Parathyroid adenoma (tissue), 2 donors: ENCODE measurements around the gene TMEM134.
A peak's percentile ranks its signal among the peaks of the same experiment; 100 is the strongest.
"Not testable (repeated sequence)": the region's sequence is repeated elsewhere in the genome, so short reads cannot be mapped to it uniquely, and the experiment has no call there.

Source experiments
- H2AFZ ChIP-seq: fragments of 300-600 bp; sonication (generic); one replicate; pipeline ENCODE4 v1.7.0; 2017; ENCODE audit warnings: antibody characterized with exemption, mild to moderate bottlenecking
- H3K27ac ChIP-seq: fragments of 300-600 bp; sonication (generic); one replicate; pipeline ENCODE4 v1.7.0; 2017
- H3K27me3 ChIP-seq: fragments of 300-600 bp; sonication (generic); one replicate; pipeline ENCODE4 v1.7.0; 2017; ENCODE audit warnings: low read length; ENCODE audit not compliant: control insufficient read depth, insufficient read depth
- H3K36me3 ChIP-seq: fragments of 300-600 bp; sonication (generic); one replicate; pipeline ENCODE4 v1.7.0; 2017; ENCODE audit warnings: low read length; ENCODE audit not compliant: control insufficient read depth, insufficient read depth
- H3K4me1 ChIP-seq: fragments of 300-600 bp; sonication (generic); one replicate; pipeline ENCODE4 v1.7.0; 2017; ENCODE audit warnings: control low read depth
- H3K4me2 ChIP-seq: fragments of 300-600 bp; sonication (generic); one replicate; pipeline ENCODE4 v1.7.0; 2017; ENCODE audit warnings: low read length
- H3K4me3 ChIP-seq: fragments of 300-600 bp; sonication (generic); one replicate; pipeline ENCODE4 v1.7.0; 2017; ENCODE audit warnings: low read depth, low read length
- H3K79me2 ChIP-seq: fragments of 300-600 bp; sonication (generic); one replicate; pipeline ENCODE4 v1.7.0; 2017; ENCODE audit warnings: control low read depth
- H3K9ac ChIP-seq: fragments of 300-600 bp; sonication (generic); one replicate; pipeline ENCODE4 v1.7.0; 2017; ENCODE audit warnings: mild to moderate bottlenecking
- H3K9me3 ChIP-seq: fragments of 300-600 bp; sonication (generic); one replicate; pipeline ENCODE4 v1.7.0; 2017; ENCODE audit warnings: low read length; ENCODE audit not compliant: control insufficient read depth
- TF ChIP-seq, protein P1 (sequence below): fragments of 300-600 bp; sonication (generic); IDR thresholded peaks from one replicate; pipeline ENCODE4 v1.7.0; 2017; ENCODE audit warnings: antibody characterized with exemption, mild to moderate bottlenecking
- donor health status: primary hyperparathyroidism.

TMEM134 gene

DNA sequence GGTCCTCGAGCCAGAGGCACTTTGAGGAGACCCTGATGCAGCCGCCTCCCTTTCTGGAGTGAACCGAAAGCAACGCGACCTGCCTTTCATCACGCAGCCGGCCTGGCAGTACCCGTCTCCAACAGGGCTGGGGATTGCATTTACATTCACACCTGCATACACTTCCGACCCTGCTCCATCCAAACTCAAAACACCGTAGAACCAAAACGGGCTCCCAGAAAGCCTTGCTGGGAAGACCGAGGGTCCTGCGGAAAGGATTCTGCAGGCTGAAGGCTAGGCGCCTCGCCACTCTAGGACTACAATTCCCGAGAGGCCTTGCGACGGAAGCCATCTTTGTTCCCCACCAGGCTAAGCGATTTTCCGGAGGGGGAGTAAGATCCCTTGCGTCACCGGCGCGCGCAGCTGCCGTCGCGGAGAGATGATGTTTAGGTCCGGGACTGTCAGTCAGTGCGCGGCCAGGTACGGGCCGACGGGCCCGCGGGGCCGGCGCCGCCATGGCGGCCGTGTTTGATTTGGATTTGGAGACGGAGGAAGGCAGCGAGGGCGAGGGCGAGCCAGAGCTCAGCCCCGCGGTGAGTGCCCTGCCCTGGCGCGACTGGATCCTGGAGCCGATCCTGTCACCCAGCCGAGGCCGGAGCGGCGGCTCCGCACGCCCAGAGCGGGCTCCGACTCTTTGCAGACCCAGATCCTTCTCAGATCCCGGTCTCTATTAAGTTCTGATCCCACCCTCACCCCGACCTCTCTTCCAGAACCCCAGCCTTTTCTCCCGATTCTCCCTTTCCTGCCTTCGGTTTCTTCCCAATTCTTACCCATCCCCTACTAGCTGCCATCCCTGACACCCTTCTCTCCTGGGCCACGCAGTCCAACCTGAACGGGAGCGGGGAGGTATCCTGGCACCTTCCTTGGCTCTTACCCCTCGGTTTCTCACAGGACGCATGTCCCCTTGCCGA lies 40.7 kb downstream of the TMEM134 start, which contains the start of gene RPS6KB2:
Gene RPS6KB2, plus strand, starts transcription at position 443 of the 950 bp plus-strand sequence. Its CDS starts 52 bp downstream, at position 495.
- H3K36me3 ChIP-seq = no peaks in the 10 kb centered on the region
- peak within 1 kb of the TSS; percentile 94 for H3K4me2 ChIP-seq
- no peaks in the 10 kb centered on the region for H3K4me1 ChIP-seq
- TF ChIP-seq, protein P1, sequence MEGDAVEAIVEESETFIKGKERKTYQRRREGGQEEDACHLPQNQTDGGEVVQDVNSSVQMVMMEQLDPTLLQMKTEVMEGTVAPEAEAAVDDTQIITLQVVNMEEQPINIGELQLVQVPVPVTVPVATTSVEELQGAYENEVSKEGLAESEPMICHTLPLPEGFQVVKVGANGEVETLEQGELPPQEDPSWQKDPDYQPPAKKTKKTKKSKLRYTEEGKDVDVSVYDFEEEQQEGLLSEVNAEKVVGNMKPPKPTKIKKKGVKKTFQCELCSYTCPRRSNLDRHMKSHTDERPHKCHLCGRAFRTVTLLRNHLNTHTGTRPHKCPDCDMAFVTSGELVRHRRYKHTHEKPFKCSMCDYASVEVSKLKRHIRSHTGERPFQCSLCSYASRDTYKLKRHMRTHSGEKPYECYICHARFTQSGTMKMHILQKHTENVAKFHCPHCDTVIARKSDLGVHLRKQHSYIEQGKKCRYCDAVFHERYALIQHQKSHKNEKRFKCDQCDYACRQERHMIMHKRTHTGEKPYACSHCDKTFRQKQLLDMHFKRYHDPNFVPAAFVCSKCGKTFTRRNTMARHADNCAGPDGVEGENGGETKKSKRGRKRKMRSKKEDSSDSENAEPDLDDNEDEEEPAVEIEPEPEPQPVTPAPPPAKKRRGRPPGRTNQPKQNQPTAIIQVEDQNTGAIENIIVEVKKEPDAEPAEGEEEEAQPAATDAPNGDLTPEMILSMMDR = no peak
- H3K79me2 ChIP-seq = peaks cover 10% of the 10 kb centered on the region
- H3K9ac ChIP-seq = peak within 1 kb of the TSS; percentile 59
- H3K27ac ChIP-seq = peak within 1 kb of the TSS; percentile 71
- H2AFZ ChIP-seq = peak within 1 kb of the TSS; percentile 92
- H3K4me3 ChIP-seq = peak within 1 kb of the TSS; percentile 64
- H3K27me3 ChIP-seq = no peaks in the 10 kb centered on the region
- no peaks in the 10 kb centered on the region for H3K9me3 ChIP-seq

DNA sequence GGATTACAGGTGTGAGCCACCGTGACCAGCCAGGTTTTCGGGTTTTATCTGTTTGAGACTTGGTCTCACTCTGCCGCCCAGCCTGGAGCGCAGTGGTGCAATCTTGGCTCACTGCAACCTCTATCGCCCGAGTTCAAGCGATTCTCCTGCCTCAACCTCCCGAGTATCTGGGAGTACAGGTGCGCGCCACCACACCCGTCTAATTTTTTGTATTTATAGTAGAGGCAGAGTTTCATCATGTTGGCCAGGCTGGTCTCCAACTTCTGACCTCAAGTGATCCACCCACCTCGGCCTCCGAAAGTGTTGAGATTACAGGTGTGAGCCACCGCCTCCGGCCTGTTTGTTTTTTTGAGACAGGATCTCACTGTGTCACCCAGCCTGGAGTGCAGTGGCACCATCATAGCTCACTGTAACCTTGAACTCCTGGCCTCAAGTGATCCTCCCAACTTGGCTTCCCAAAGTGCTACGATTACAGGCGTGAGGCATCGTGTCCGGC lies 41.6 kb downstream of the TMEM134 start:
- H2AFZ ChIP-seq = peak overlapping the region; percentile 92
- H3K9ac ChIP-seq, H3K36me3 ChIP-seq, H3K27ac ChIP-seq, H3K79me2 ChIP-seq, H3K27me3 ChIP-seq, H3K9me3 ChIP-seq, H3K4me1 ChIP-seq: not testable (repeated sequence)
- H3K4me3 ChIP-seq = peak overlapping the region; percentile 64
- peak overlapping the region; percentile 79 for H3K4me2 ChIP-seq

DNA sequence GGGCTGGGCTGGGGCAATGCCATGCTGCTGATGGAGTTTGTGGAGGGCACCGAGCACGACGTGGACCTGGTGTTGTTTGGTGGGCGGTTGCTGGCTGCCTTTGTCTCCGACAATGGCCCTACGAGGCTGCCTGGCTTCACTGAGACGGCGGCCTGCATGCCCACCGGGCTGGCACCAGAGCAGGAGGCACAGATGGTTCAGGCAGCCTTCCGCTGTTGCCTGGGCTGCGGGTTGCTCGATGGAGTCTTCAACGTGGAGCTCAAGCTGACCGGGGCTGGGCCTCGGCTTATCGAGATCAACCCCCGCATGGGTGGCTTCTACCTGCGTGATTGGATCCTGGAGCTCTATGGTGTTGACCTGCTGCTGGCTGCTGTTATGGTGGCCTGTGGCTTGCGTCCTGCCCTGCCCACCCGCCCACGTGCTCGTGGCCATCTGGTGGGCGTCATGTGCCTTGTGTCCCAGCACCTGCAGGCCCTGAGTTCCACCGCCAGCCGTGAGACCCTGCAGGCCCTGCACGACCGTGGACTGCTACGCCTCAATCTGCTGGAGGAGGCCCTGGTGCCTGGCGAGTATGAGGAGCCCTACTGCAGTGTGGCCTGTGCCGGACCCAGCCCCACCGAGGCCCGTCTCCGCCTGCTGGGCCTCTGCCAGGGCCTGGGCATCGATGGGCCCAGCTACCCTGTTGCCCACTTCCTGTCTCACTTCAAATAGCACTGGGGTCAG lies 45.0 kb downstream of the TMEM134 start:
- H3K9me3 ChIP-seq = no peaks in the 10 kb centered on the region
- H3K4me3 ChIP-seq = no peak overlapping the region
- no peaks in the 10 kb centered on the region for H3K36me3 ChIP-seq
- no peak overlapping the region for H3K27ac ChIP-seq
- TF ChIP-seq, protein P1 = no peak
- H3K4me1 ChIP-seq = peaks cover 12% of the 10 kb centered on the region
- no peak overlapping the region for H3K9ac ChIP-seq
- H3K27me3 ChIP-seq = no peaks in the 10 kb centered on the region
- no peak overlapping the region for H3K4me2 ChIP-seq
- H3K79me2 ChIP-seq = peaks cover 2% of the 10 kb centered on the region
- H2AFZ ChIP-seq = no peak overlapping the region

DNA sequence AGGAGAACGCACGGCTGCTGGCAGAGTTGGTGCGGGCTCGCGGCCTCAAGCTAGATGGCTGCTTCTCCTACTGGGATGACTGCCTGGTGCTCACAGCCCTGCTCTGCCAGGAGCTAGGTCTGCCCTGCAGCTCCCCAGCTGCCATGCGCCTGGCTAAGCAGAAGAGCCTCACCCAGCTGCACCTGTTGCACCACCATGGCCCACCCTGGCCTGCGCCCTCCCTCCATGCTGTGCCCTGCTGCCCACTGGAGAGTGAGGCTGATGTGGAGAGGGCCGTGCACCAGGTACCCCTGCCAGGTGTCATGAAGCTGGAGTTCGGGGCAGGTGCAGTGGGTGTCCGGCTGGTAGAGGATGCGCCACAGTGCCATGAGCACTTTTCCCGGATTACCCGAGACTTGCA lies 45.6 kb downstream of the TMEM134 start:
- no peaks in the 10 kb centered on the region for H3K9me3 ChIP-seq

More for the DNA sequence above, 45.6 kb downstream of the TMEM134 start:
- TF ChIP-seq, protein P1 = no peak
- Histone ChIP-seq H3K27me3 (no peaks in the 10 kb centered on the region), H3K4me2 (no peak overlapping the region), H3K9ac (no peak overlapping the region), H3K36me3 (no peaks in the 10 kb centered on the region), H3K79me2 (no peaks in the 10 kb centered on the region), H2AFZ (no peak overlapping the region), H3K4me3 (no peak overlapping the region), H3K4me1 (peaks cover 16% of the 10 kb centered on the region), H3K27ac (no peak overlapping the region)
